SJCRH30 (cell line): ENCODE measurements around the gene TSC2. TPM values are rescaled to one million over a fixed set of nuclear protein-coding genes. Genes with fewer than 3 reads are reported as not detected.

Experiments
- DNase-seq, 2 experiments: peaks; one replicate each; pipeline ENCODE4 v3.0.0-alpha.2; 2015 to 2020
- H3K27ac ChIP-seq: fragments of 250-450 bp; sonication (Bioruptor Pico); 2 replicates; pipeline ENCODE4 v1.5.1; 2020; ENCODE audit warnings: mild to moderate bottlenecking, moderate library complexity
- H3K27me3 ChIP-seq: fragments of 250-450 bp; sonication (Bioruptor Pico); 2 replicates; pipeline ENCODE4 v1.5.1; 2020; ENCODE audit warnings: mild to moderate bottlenecking, moderate library complexity
- H3K36me3 ChIP-seq: fragments of 250-450 bp; sonication (Bioruptor Pico); 2 replicates; pipeline ENCODE4 v1.5.1; 2020; ENCODE audit warnings: mild to moderate bottlenecking, moderate library complexity
- H3K4me1 ChIP-seq: fragments of 250-450 bp; sonication (Bioruptor Pico); 2 replicates; pipeline ENCODE4 v1.5.1; 2020; ENCODE audit warnings: mild to moderate bottlenecking, moderate library complexity
- H3K4me3 ChIP-seq: fragments of 250-450 bp; sonication (Bioruptor Pico); 2 replicates; pipeline ENCODE4 v1.5.1; 2020; ENCODE audit warnings: mild to moderate bottlenecking, moderate library complexity
- H3K9me3 ChIP-seq: fragments of 250-450 bp; sonication (Bioruptor Pico); replicated peaks from 2 replicates; pipeline ENCODE4 v1.5.1; 2020; ENCODE audit warnings: mild to moderate bottlenecking, moderate library complexity
- total RNA-seq: library from RNA; depleted of rRNA; stranded (reverse); fragments of >200 nt; shearing (Covaris generic); gene quantifications from 2 replicates; pipeline ENCODE4 v1.2.3, GENCODE V29; 2014

TSC2 gene
- total RNA-seq, 1 experiment from 2014 or later: 37.1 TPM

DNA sequence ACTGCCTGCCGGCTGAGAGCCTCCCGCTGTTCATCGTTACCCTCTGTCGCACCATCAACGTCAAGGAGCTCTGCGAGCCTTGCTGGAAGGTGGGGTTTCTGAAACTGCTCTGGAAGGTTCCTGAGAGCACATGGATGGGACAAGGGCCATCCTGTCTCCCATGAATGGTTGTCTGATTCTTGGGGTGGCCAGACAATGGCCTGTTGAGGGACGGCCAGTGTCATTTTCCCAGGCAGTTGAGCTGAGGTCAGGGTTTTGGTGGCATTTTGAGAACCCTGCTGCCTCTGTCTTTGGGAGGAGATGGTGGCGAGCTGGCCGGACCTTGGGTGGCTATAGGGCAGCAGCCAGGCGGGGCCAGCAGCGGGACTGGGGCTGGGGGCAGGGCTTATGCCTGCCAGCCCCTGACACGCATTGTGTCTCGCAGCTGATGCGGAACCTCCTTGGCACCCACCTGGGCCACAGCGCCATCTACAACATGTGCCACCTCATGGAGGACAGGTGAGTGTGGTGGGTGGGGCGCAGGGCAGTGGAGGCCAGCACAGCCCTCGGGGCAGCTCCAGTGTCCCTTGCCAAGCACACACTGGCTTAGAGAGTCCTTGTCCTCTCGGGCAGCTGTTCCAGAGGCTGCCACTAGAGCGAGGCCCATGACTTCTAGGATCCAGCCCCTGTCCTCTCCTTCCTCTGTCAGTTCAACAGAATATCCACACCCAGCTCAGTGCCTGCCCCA lies 9.1 kb downstream of the TSC2 start:
- H3K27me3 ChIP-seq: no peaks in the 10 kb centered on the region
- no peak for DNase-seq
- no peaks in the 10 kb centered on the region; the same call in 1 of the 2 replicates for H3K36me3 ChIP-seq
- no peak overlapping the region for H3K4me3 ChIP-seq
- H3K4me1 ChIP-seq: no peaks in the 10 kb centered on the region
- H3K27ac ChIP-seq: no peak overlapping the region
- no peaks in the 10 kb centered on the region for H3K9me3 ChIP-seq

DNA sequence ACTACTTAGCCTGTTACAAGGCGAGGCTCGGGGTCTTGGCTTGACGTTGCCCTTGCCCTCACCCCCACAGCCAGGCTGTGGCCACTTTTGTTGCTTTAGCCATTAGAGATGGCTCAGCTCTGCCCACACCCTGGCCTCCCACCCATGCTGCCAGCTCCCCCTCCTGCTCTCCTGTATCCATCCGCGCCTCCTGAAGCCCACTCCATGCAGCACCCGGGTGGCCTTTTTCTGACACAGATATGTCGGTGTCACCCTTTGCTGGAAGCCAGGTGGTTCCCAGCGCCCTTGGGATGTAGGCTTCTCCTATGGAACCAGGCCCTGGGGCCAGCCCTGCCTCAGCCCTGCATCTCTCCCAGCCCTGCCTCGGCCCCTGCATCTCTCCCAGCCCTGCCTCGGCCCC lies 9.7 kb downstream of the TSC2 start:
- H3K9me3 ChIP-seq: no peaks in the 10 kb centered on the region
- DNase-seq: no peak
- H3K27ac ChIP-seq: no peak overlapping the region
- H3K4me1 ChIP-seq: no peaks in the 10 kb centered on the region
- H3K36me3 ChIP-seq: no peaks in the 10 kb centered on the region; the same call in 1 of the 2 replicates
- no peaks in the 10 kb centered on the region for H3K27me3 ChIP-seq
- no peak overlapping the region for H3K4me3 ChIP-seq

DNA sequence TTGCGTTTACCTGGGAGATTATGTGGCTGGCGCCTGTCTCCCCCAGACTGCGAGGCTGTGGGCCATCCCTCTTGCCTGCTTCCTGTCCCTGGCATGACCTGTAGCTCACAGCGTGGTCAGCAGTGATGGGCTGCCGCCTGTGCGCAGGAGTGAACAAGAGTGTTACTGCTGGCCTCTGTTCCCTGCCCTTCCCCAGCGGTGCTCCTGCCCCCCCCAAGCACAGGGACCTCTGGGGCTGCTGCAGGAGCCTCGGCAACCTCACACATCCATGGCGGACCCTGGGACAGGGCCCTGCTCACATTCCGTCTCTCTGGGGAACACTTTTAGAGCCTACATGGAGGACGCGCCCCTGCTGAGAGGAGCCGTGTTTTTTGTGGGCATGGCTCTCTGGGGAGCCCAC lies 10.6 kb downstream of the TSC2 start:
- Histone ChIP-seq H3K4me3 (no peak overlapping the region), H3K4me1 (no peaks in the 10 kb centered on the region), H3K36me3 (no peaks in the 10 kb centered on the region; the same call in 1 of the 2 replicates), H3K27me3 (no peaks in the 10 kb centered on the region), H3K27ac (no peak overlapping the region), H3K9me3 (no peaks in the 10 kb centered on the region)
- DNase-seq: no peak

DNA sequence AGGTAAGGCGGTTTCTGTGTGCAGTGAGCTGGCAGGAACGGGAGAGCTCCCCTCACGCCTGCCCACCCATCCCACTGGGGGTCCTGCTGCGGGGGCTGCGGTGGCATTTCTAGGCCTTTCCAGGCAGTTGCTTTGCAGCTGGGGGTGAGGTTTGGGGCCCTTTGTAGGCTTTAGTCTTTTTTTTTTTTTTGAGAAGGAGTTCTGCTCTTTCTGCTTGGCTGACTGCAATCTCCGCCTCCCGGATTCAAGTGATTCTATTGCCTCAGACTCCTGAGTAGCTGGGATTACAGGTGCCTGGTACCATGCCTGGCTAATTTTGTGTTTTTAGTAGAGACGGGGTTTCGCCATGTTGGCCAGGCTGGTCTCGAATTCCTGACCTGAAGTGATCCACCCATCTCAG lies 11.1 kb downstream of the TSC2 start:
- H3K27me3 ChIP-seq: no peaks in the 10 kb centered on the region

GRCh38 chr16:2060346-2060745 lies 12.6 kb downstream of the TSC2 start:
- no peak for DNase-seq
- Histone ChIP-seq H3K9me3 (no peaks in the 10 kb centered on the region), H3K27me3 (no peaks in the 10 kb centered on the region), H3K4me3 (no peak overlapping the region), H3K27ac (no peak overlapping the region), H3K36me3 (no peaks in the 10 kb centered on the region), H3K4me1 (no peaks in the 10 kb centered on the region)

More for the DNA sequence above, 11.1 kb downstream of the TSC2 start:
- Histone ChIP-seq H3K27ac (no peak overlapping the region), H3K4me1 (no peaks in the 10 kb centered on the region), H3K36me3 (no peaks in the 10 kb centered on the region; the same call in 1 of the 2 replicates), H3K9me3 (no peaks in the 10 kb centered on the region), H3K4me3 (no peak overlapping the region)
- no peak for DNase-seq

- Histone ChIP-seq H3K27me3 (no peaks in the 10 kb centered on the region), H3K4me1 (no peaks in the 10 kb centered on the region), H3K4me3 (no peak overlapping the region), H3K27ac (no peak overlapping the region), H3K9me3 (no peaks in the 10 kb centered on the region), H3K36me3 (peaks cover 5% of the 10 kb centered on the region; the same call in 1 of the 2 replicates)
- DNase-seq: no peak
Observed at GRCh38 chr16:2061023-2061422, 13.2 kb downstream of the TSC2 start.

DNA sequence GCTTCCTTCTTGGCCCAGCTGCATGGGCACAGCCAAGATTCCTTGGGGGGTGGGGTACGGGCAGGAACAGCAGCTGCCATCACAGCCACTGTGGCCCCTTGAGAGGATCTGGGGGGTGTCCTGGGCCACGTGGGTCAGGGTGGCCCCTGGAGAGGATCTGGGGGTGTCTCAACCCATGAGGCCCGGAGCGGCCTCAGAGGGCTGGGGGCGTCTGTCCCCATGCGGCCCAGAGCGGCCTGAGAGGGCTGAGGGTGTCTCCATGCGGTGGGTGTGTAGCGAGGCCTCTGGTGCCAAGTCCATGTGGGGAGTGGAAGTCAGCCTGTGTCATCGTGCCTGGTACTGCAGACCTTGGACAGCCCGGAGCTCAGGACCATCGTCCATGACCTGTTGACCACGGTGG lies 13.7 kb downstream of the TSC2 start:
- no peaks in the 10 kb centered on the region for H3K4me1 ChIP-seq
- H3K27me3 ChIP-seq: no peaks in the 10 kb centered on the region
- no peak for DNase-seq
- peaks cover 8% of the 10 kb centered on the region; the same call in 1 of the 2 replicates for H3K36me3 ChIP-seq
- no peaks in the 10 kb centered on the region for H3K9me3 ChIP-seq
- no peak overlapping the region for H3K4me3 ChIP-seq
- no peak overlapping the region for H3K27ac ChIP-seq

GRCh38 chr16:2062801-2063200 lies 15.0 kb downstream of the TSC2 start:
- H3K9me3 ChIP-seq: no peaks in the 10 kb centered on the region
- peaks cover 14% of the 10 kb centered on the region for H3K36me3 ChIP-seq
- H3K4me1 ChIP-seq: no peaks in the 10 kb centered on the region
- no peak overlapping the region for H3K4me3 ChIP-seq
- no peaks in the 10 kb centered on the region for H3K27me3 ChIP-seq
- H3K27ac ChIP-seq: no peak overlapping the region
- no peak for DNase-seq

DNA sequence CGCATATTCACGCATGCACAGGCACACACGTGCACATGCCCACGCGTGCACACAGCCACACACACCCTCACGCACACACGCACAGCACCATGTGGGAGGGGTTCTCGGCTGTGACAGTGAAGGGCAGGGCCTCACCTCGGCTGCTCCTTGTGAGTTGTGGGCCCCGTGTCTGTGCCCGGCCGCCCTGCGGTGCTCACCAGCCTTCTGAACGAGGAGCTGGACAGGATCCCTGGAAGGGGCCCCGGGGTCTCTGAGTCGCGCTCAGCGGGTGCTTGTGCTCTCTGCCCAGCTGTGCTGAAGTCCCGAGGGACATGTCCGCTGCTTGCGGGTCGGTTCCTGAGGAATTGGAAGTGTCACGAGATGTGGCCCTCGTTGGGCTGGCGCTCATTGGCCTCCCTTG lies 16.1 kb downstream of the TSC2 start:
- DNase-seq: no peak
- H3K4me3 ChIP-seq: no peak overlapping the region

GRCh38 chr16:2064368-2064945 lies 16.7 kb downstream of the TSC2 start:
- Histone ChIP-seq H3K27me3 (no peaks in the 10 kb centered on the region), H3K4me1 (no peaks in the 10 kb centered on the region), H3K9me3 (no peaks in the 10 kb centered on the region), H3K4me3 (no peak overlapping the region), H3K36me3 (peaks cover 14% of the 10 kb centered on the region), H3K27ac (no peak overlapping the region)
- no peak for DNase-seq

More for the DNA sequence above, 16.1 kb downstream of the TSC2 start:
- H3K27ac ChIP-seq: no peak overlapping the region
- peaks cover 14% of the 10 kb centered on the region for H3K36me3 ChIP-seq
- H3K27me3 ChIP-seq: no peaks in the 10 kb centered on the region
- H3K9me3 ChIP-seq: no peaks in the 10 kb centered on the region
- no peaks in the 10 kb centered on the region for H3K4me1 ChIP-seq

DNA sequence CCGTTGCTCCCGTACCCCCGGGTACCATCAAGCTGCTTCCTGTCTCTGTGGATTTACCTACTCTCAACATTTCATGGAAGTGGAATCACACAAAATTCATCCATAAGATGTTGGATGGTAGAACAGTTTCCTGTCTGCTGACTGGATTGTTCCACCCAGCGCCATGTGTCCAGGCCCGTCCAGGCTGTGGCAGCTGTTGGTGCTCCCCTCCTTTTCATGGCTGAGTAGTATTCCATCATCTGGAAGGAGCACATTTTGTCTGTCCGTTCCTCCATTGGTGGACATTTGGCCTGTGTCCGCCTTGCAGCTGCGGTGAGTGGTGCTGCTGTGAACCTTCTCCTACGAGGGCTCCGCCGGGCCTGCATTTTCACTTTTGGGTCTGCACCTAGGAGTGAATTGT lies 18.4 kb downstream of the TSC2 start:
- H3K9me3 ChIP-seq: no peaks in the 10 kb centered on the region
- no peak overlapping the region for H3K4me3 ChIP-seq
- H3K4me1 ChIP-seq: no peaks in the 10 kb centered on the region
- H3K36me3 ChIP-seq: peaks cover 14% of the 10 kb centered on the region
- no peak for DNase-seq
- no peak overlapping the region for H3K27ac ChIP-seq
- no peaks in the 10 kb centered on the region for H3K27me3 ChIP-seq

DNA sequence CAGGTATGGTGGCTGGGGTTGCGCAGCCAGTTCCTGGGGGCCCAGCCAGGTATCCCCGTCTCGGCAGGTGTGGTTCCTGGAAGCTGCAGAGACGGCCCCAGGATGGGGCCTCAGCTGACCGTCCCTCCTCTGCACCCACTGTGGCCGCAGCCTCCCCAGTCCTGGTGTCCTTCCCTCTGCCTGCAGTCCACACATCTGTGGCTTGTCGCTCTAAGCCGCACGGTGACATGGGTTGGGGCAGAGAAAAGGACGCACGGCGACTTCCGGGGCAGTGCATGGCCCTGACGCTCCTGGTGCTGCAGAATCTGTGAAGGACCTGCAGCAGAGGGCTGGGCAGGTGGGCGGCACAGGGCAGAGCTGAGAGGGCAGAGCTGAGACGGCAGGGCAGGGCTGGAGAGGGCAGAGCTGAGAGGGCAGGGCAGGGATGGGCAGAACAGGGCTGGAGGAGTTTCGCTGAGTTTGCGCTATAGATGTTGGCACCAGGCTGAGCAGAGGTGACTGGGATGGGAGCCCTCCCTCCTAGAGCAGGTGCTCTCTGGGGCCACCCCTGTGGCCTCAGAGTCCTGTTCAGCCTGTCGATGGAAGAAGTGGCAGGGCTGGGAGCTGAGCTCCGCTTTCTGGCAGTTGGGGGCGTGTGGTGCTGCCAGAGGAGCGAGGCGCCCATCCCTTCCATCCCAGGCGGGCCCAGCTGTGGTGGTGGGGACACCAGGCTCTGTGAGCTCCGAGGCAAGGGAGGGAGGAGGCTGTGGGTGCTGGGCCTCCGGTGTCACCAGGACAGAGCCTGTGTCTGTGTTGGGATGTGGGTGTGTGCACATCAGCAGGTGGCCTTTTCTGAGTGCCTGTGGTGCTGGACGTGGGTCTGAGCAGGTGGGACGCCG lies 23.0 kb downstream of the TSC2 start:
- DNase-seq: no peak
- H3K9me3 ChIP-seq: no peaks in the 10 kb centered on the region
- no peak overlapping the region for H3K4me3 ChIP-seq
- H3K4me1 ChIP-seq: no peaks in the 10 kb centered on the region
- no peaks in the 10 kb centered on the region for H3K27me3 ChIP-seq
- H3K36me3 ChIP-seq: peaks cover 12% of the 10 kb centered on the region
- H3K27ac ChIP-seq: no peak overlapping the region

DNA sequence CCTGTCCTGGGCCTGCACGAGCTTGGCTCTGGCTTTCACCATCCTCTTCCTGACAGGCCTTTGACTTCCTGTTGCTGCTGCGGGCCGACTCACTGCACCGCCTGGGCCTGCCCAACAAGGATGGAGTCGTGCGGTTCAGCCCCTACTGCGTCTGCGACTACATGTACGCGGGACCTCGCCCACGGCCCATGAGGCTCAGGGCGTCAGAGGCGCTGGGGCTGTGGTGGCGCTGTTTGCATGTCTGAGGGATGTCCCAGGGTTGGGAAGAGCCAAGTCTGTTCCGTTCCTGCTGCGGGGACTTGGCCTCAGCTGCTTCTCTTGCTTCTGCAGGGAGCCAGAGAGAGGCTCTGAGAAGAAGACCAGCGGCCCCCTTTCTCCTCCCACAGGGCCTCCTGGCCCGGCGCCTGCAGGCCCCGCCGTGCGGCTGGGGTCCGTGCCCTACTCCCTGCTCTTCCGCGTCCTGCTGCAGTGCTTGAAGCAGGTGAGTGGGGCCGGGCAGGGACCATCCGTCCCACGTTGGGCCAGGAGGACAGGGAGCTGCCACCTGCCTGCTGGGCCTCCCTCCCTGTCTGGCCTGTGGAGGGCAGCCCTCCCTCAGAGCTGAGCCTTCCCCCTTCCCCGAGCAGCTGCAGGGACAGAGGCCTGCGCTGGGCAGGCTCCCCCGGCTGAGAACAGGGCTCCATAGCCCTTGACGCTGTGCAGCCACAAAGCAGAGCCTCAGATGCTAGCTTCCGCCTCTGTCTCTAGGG lies 23.8 kb downstream of the TSC2 start:
- peaks cover 6% of the 10 kb centered on the region; the same call in 1 of the 2 replicates for H3K36me3 ChIP-seq
- H3K27ac ChIP-seq: no peak overlapping the region
- H3K4me3 ChIP-seq: no peak overlapping the region
- no peak for DNase-seq
- no peaks in the 10 kb centered on the region for H3K4me1 ChIP-seq
- H3K27me3 ChIP-seq: no peaks in the 10 kb centered on the region
- H3K9me3 ChIP-seq: no peaks in the 10 kb centered on the region

DNA sequence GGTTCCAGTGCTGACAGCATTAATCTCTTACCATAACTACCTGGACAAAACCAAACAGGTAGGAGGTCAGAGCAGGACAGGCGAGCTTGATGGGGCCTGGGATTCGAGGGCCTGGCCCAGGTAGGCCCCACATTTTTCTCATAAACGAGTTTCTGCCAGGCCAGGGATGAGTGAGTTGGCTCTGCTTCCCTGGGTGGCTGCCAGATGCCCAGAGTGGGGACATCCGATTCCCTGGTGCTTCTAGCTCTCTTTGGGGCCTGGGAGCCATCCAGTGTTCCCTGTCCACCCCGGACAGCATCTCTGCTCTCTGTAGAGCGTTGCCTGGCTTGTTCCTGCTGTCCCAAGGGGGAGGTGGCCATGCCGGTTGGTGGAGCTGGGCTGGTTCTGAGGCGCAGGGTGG lies 25.1 kb downstream of the TSC2 start:
- no peak overlapping the region for H3K4me3 ChIP-seq
- H3K4me1 ChIP-seq: no peaks in the 10 kb centered on the region
- no peaks in the 10 kb centered on the region for H3K27me3 ChIP-seq
- H3K9me3 ChIP-seq: no peaks in the 10 kb centered on the region
- no peak for DNase-seq
- H3K27ac ChIP-seq: no peak overlapping the region
- no peaks in the 10 kb centered on the region for H3K36me3 ChIP-seq
